GM18499 (cell line): ENCODE measurements around the gene HS6ST1.

Source experiments
- ATAC-seq: cut with Tn5 transposase; IDR thresholded peaks from one replicate; pipeline ENCODE4 v1.9.1; 2021; ENCODE audit warnings: moderate number of reproducible peaks; ENCODE audit not compliant: insufficient read depth, unreplicated experiment

HS6ST1 gene

GRCh38 chr2:128318776-128319464 is at the start of gene HS6ST1:
TSS of gene HS6ST1 (minus strand) at chr2:128318868. CDS start at chr2:128318563, 305 bp downstream.
- no peak for ATAC-seq

- no peak for ATAC-seq
Measured at GRCh38 chr2:128367601-128368359, 49.1 kb upstream of the HS6ST1 start.

- no peak for ATAC-seq
Measured at GRCh38 chr2:128366713-128367511, 48.2 kb upstream of the HS6ST1 start.

- no peak for ATAC-seq
Measured at GRCh38 chr2:128365217-128365905, 46.7 kb upstream of the HS6ST1 start.

- no peak for ATAC-seq
Measured at GRCh38 chr2:128364441-128364911, 45.8 kb upstream of the HS6ST1 start.

GRCh38 chr2:128363934-128364361 is 45.3 kb upstream of the HS6ST1 start:
- ATAC-seq = no peak

GRCh38 chr2:128362889-128363228 is 44.2 kb upstream of the HS6ST1 start:
- ATAC-seq = no peak

GRCh38 chr2:128362176-128362888 is 43.7 kb upstream of the HS6ST1 start:
- ATAC-seq = no peak

- no peak for ATAC-seq
Measured at GRCh38 chr2:128361376-128362131, 42.9 kb upstream of the HS6ST1 start.

GRCh38 chr2:128360711-128361110 is 42.0 kb upstream of the HS6ST1 start:
- no peak for ATAC-seq

- ATAC-seq = no peak
Measured at GRCh38 chr2:128359841-128360240, 41.2 kb upstream of the HS6ST1 start.

- ATAC-seq = no peak
Measured at GRCh38 chr2:128358941-128359731, 40.5 kb upstream of the HS6ST1 start.

GRCh38 chr2:128357506-128358370 is 39.1 kb upstream of the HS6ST1 start:
- ATAC-seq = no peak

- no peak for ATAC-seq
Measured at GRCh38 chr2:128356127-128356526, 37.5 kb upstream of the HS6ST1 start.

GRCh38 chr2:128354726-128355470 is 36.2 kb upstream of the HS6ST1 start:
- ATAC-seq = no peak

- ATAC-seq = no peak
Measured at GRCh38 chr2:128354161-128354560, 35.5 kb upstream of the HS6ST1 start.

- ATAC-seq = no peak
Measured at GRCh38 chr2:128350736-128351135, 32.1 kb upstream of the HS6ST1 start.
